GM12874 (cell line): Measurements from ENCODE around the gene NOL3.

Experiments used
- CTCF ChIP-seq: IDR thresholded peaks from 2 replicates; pipeline ENCODE4 v1.5.1; 2011; ENCODE audit warnings: low read depth, mild to moderate bottlenecking, control low read depth, low read length, moderate library complexity; ENCODE audit not compliant: insufficient read depth

NOL3 gene

DNA sequence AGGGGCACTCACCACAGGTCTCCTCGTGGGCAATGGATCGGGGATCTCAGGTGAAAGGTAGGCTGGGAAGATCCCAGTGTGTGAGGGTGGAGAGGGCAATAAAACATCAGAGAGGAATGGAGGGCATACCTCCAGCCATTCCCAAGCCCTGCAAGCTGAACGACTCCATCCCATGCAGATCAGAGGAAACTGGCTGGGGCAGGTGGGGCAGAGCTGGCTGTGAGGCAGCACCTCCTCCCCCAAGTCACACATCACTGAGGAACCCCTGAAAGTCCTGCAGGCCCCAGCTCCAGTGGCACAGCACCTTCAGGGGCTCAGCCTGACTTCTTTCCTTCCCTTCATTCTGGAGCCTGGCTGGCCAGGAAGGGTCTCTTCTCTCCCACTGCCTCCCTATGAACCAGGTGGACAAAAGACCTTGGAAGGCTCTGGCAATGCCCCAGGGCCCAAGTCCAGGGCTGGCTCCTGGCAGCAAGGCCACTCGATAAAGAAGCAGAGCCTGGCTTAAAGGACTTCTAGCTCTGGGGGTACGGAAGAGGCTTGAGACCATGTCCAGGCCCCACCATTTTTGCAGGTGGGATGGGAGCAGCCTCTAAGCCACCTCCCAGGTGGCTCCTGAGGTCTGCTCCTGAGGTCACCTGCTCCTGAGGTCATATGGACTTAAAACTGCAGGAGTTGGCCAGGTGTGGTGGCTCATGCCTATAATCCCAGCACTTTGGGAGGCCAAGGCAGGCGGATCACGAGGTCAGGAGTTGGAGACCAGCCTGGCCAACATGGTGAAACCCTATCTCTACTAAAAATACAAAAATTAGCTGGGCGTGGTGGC lies 43.1 kb downstream of the NOL3 start:
- no peak for TF ChIP-seq CTCF

DNA sequence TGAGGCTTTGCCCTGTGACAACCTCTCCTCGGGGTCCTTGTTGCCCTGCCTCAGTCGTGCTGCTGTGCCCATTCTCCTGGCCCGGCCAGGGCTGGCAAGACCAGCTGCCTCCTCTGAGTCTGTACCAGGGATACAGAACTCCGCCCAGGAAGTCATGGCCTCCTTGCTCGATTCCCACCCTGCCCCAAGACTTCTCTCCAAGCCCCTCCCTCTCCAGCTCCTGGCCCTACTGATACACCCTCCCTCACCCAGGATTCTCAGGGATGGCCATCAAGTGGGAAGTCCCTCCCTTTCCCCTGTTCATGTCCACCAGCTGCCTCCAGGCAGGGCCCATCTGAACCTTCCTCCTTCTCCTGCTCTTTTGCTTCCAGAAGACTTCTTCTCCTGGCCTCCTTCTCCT lies 45.4 kb downstream of the NOL3 start:
- TF ChIP-seq CTCF: no peak

GRCh38 chr16:67216612-67217490 lies 46.5 kb downstream of the NOL3 start:
- TF ChIP-seq CTCF: no peak

- no peak for TF ChIP-seq CTCF
Measured at GRCh38 chr16:67223992-67224391, 53.7 kb downstream of the NOL3 start.
